GM21717 (cell line): ENCODE data around the gene CCPG1.
A peak's percentile ranks its signal among the peaks of the same experiment; 100 is the strongest.

ENCODE experiments used
- ATAC-seq: cut with Tn5 transposase; IDR thresholded peaks from one replicate; pipeline ENCODE4 v1.9.1; 2021; ENCODE audit warnings: mild to moderate bottlenecking, moderate library complexity; ENCODE audit not compliant: unreplicated experiment

Gene CCPG1

GRCh38 chr15:55320963-55321362, 87.2 kb downstream of the CCPG1 start:
- ATAC-seq, result no peak

DNA sequence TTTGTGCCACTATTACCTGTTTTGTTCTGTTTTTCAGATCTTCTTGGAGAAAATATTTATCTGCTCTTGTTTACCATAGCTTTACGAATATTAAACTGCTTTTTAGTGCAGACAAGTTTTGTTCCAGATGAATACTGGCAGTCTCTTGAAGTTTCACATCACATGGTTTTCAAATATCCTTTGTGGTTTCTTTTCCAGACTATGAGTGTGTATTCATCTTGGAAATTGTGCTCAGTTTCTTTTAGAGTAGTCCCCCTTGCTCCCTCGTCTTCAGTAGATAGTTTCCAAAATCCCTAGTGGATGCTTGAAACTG, 88.0 kb downstream of the CCPG1 start:
- ATAC-seq, result no peak

GRCh38 chr15:55319537-55320237, 88.5 kb downstream of the CCPG1 start:
- no peak for ATAC-seq

- ATAC-seq, result peak; percentile 95
These were observed 89.3 kb downstream of the CCPG1 start, which contains the start of the genes PIGB and PIGBOS1 for GRCh38 chr15:55318588-55319494. Gene PIGB (plus strand): TSS chr15:55319222. CDS start chr15:55319251, 29 bp downstream. Gene PIGBOS1 (minus strand): TSS chr15:55319123. CDS start chr15:55317792, 1,331 bp downstream.
